Measurements from ENCODE around the gene GNAZ. TPM values are rescaled to one million over a fixed set of nuclear protein-coding genes. Genes with fewer than 3 reads are reported as not detected.

GNAZ gene
- total RNA-seq, 4 donors from 2014 or later: 5.6 to 21.6 (median 12.1) TPM

- Histone ChIP-seq H3K36me3 (no peaks in the 10 kb centered on the region), H3K4me1 (no peaks in the 10 kb centered on the region), H3K27me3 (no peaks in the 10 kb centered on the region), H3K4me3 (no peak overlapping the region), H3K9me3 (no peaks in the 10 kb centered on the region), H3K27ac (no peak overlapping the region)
- intact Hi-C loops (cut with DNase I; ENCODE audit: low total_unique reads): no loop called here
- DNase-seq: no peak
- TF ChIP-seq CTCF (IDR thresholded peaks at IDR 0.05): no peak
- TF ChIP-seq POLR2A (IDR thresholded peaks at IDR 0.05): no peak
These were observed 82.2 kb downstream of the GNAZ start for GRCh38 chr22:23152238-23153114.

DNA sequence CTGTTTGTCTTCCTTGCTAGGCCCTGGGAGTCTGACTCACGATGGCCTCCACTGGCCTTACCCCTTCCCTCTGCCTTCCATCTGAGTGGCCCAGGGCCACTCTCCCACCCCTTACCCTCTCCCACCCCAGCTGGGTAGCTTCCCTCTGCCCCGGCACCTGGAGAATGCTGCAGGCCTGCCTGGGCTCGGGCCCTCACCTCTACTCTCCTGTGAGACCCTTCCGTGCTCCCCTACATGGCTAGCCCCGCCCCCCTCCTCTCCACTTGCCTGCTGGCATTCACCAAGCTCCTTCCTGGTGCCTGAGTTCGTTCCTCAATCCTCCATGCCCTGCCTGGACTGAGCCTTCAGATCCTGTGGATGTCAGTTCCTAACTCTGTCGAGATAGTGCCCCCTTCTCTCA is 83.7 kb downstream of the GNAZ start:
- H3K9me3 ChIP-seq: no peaks in the 10 kb centered on the region
- no peak for DNase-seq
- intact Hi-C loops (cut with DNase I; ENCODE audit: low total_unique reads): no loop called here
- H3K4me3 ChIP-seq: no peak overlapping the region
- H3K4me1 ChIP-seq: no peaks in the 10 kb centered on the region
- no peaks in the 10 kb centered on the region for H3K27me3 ChIP-seq
- no peak overlapping the region for H3K27ac ChIP-seq
- H3K36me3 ChIP-seq: no peaks in the 10 kb centered on the region
- no peak for TF ChIP-seq POLR2A (IDR thresholded peaks at IDR 0.05)
- TF ChIP-seq CTCF (IDR thresholded peaks at IDR 0.05): no peak

- intact Hi-C loops (cut with DNase I; ENCODE audit: low total_unique reads): no loop called here
- no peak overlapping the region for H3K4me3 ChIP-seq
- DNase-seq: no peak
- no peaks in the 10 kb centered on the region for H3K9me3 ChIP-seq
- no peaks in the 10 kb centered on the region for H3K27me3 ChIP-seq
- H3K4me1 ChIP-seq: no peaks in the 10 kb centered on the region
- no peaks in the 10 kb centered on the region for H3K36me3 ChIP-seq
- H3K27ac ChIP-seq: no peak overlapping the region
- no peak for TF ChIP-seq POLR2A (IDR thresholded peaks at IDR 0.05)
- TF ChIP-seq CTCF (IDR thresholded peaks at IDR 0.05): no peak
These were observed 84.1 kb downstream of the GNAZ start for GRCh38 chr22:23154461-23154860.

DNA sequence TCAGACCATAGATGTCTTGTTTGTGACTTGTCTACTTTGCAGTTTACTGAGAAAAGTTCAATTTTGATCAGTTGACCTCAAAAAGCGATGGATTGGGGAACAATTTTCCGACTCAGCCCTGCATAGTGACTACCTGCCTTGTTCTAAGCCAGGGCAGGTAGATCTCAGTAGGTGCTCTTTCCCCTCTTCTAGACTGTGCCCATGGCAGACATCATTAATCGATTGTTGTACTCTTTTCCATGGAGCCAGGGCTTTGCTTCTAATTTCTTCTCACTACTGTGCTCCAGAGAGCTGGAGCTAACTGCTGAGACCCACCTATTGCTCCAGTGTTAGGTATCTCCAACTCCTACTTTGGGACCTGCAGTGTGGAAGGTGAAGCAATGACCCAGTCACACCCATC is 84.8 kb downstream of the GNAZ start:
- no peaks in the 10 kb centered on the region for H3K36me3 ChIP-seq
- H3K4me1 ChIP-seq: no peaks in the 10 kb centered on the region
- H3K9me3 ChIP-seq: no peaks in the 10 kb centered on the region
- H3K4me3 ChIP-seq: no peak overlapping the region
- intact Hi-C loops (cut with DNase I; ENCODE audit: low total_unique reads): no loop called here
- no peak overlapping the region for H3K27ac ChIP-seq
- no peak for DNase-seq
- TF ChIP-seq POLR2A (IDR thresholded peaks at IDR 0.05) (no peak), CTCF (IDR thresholded peaks at IDR 0.05) (no peak)
- H3K27me3 ChIP-seq: no peaks in the 10 kb centered on the region

GRCh38 chr22:23155831-23156230 is 85.5 kb downstream of the GNAZ start:
- Histone ChIP-seq H3K9me3 (no peaks in the 10 kb centered on the region), H3K36me3 (no peaks in the 10 kb centered on the region), H3K27ac (no peak overlapping the region), H3K4me1 (no peaks in the 10 kb centered on the region), H3K4me3 (no peak overlapping the region), H3K27me3 (no peaks in the 10 kb centered on the region)
- intact Hi-C loops (cut with DNase I; ENCODE audit: low total_unique reads): no loop called here
- TF ChIP-seq CTCF (IDR thresholded peaks at IDR 0.05): no peak
- no peak for TF ChIP-seq POLR2A (IDR thresholded peaks at IDR 0.05)
- DNase-seq: no peak
